ENCODE data around the gene TMC4. TPM values are rescaled to one million over a fixed set of nuclear protein-coding genes. Genes with fewer than 3 reads are reported as not detected.

TMC4 gene
- total RNA-seq, 4 donors from 2014 or later: 42.6 to 91.7 (median 68.5) TPM

- Histone ChIP-seq H3K9me3 (no peaks in the 10 kb centered on the region), H3K4me1 (no peaks in the 10 kb centered on the region), H3K27ac (no peak overlapping the region), H3K4me3 (replicated peaks in 1 of 3) (no peak overlapping the region), H3K36me3 (peaks cover 87 to 93% of the 10 kb centered on the region in 2 donors), H3K27me3 (no peaks in the 10 kb centered on the region)
- no peak for DNase-seq
- intact Hi-C loops (cut with DNase I): no loop called here
- no peak for TF ChIP-seq CTCF (IDR thresholded peaks at IDR 0.05)
- WGBS, 2 donors: 89 to 100% methylated on average over 2 to 5 of the region's 12 CpGs
These were observed 20.7 kb downstream of the TMC4 start for GRCh38 chr19:54152267-54152666.

- Histone ChIP-seq H3K9me3 (no peaks in the 10 kb centered on the region), H3K36me3 (peaks cover 88 to 94% of the 10 kb centered on the region in 2 donors), H3K4me3 (replicated peaks in 1 of 3) (no peak overlapping the region), H3K27me3 (no peaks in the 10 kb centered on the region), H3K4me1 (no peaks in the 10 kb centered on the region), H3K27ac (no peak overlapping the region)
- intact Hi-C loops (cut with DNase I): no loop called here
- no peak for TF ChIP-seq POLR2A (IDR thresholded peaks at IDR 0.05)
- TF ChIP-seq CTCF (IDR thresholded peaks at IDR 0.05): no peak
- no peak for DNase-seq
- 88 to 92% methylated on average over 21 to 23 of the region's 23 CpGs for WGBS, 2 donors
These were observed 21.5 kb downstream of the TMC4 start for GRCh38 chr19:54151362-54152035.

- no peaks in the 10 kb centered on the region for H3K9me3 ChIP-seq
- intact Hi-C loops (cut with DNase I): no loop called here
- WGBS, 2 donors: 93% methylated on average over 12 of the region's 12 CpGs
- no peak overlapping the region for H3K27ac ChIP-seq
- no peaks in the 10 kb centered on the region for H3K27me3 ChIP-seq
- TF ChIP-seq POLR2A (IDR thresholded peaks at IDR 0.05): no peak
- TF ChIP-seq CTCF (IDR thresholded peaks at IDR 0.05): no peak
- no peaks in the 10 kb centered on the region for H3K4me1 ChIP-seq
- DNase-seq: no peak
- H3K4me3 ChIP-seq (replicated peaks in 1 of 3): no peak overlapping the region
- peaks cover 88 to 94% of the 10 kb centered on the region in 2 donors for H3K36me3 ChIP-seq
These were observed 23.7 kb downstream of the TMC4 start for GRCh38 chr19:54149021-54149812.

- 86 to 90% methylated on average over 4 to 17 of the region's 19 CpGs for WGBS, 2 donors
- peaks cover 87 to 94% of the 10 kb centered on the region in 2 donors for H3K36me3 ChIP-seq
These were observed 24.8 kb downstream of the TMC4 start for GRCh38 chr19:54148158-54148557.

More at GRCh38 chr19:54148158-54148557, 24.8 kb downstream of the TMC4 start:
- no peaks in the 10 kb centered on the region for H3K27me3 ChIP-seq
- H3K4me1 ChIP-seq: no peaks in the 10 kb centered on the region
- H3K9me3 ChIP-seq: no peaks in the 10 kb centered on the region
- no peak overlapping the region for H3K4me3 ChIP-seq (replicated peaks in 1 of 3)
- DNase-seq: no peak
- no peak overlapping the region for H3K27ac ChIP-seq
- TF ChIP-seq POLR2A (IDR thresholded peaks at IDR 0.05) (no peak), CTCF (IDR thresholded peaks at IDR 0.05) (no peak)
- intact Hi-C loops (cut with DNase I): no loop called here

Data from thyroid gland (tissue), 4 donors.